MCF 10A (cell line): ENCODE measurements around the gene RIMS3. TPM values are rescaled to one million over a fixed set of nuclear protein-coding genes. Genes with fewer than 3 reads are reported as not detected.

Experiments used
- BruUV-seq: library from RNA; stranded (reverse); fragments of 400-500 nt; replicated peaks from 2 replicates; lab custom pipeline; 2021; lab: Mats Ljungman, UMichigan
- CTCF ChIA-PET: fragments of 300-600 bp; sonication (Branson Sonifier 250); formaldehyde crosslinking; extraction: SDS; loops from one replicate; lab custom pipeline; 2021; ENCODE audit warnings: antibody characterized with exemption, inconsistent platforms; lab: Yijun Ruan, JAX
- POLR2A ChIA-PET: fragments of 300-600, 350-650 bp; sonication (Branson Sonifier 250); formaldehyde crosslinking; extraction: SDS; loops from one replicate; lab custom pipeline; 2020; ENCODE audit warnings: antibody characterized with exemption, inconsistent platforms; lab: Yijun Ruan, JAX
- DNase-seq: peaks from one replicate; pipeline ENCODE4 v3.0.0-alpha.2; 2018; ENCODE audit not compliant: unreplicated experiment
- H3K27ac Mint-ChIP-seq: one replicate; pipeline ENCODE4 v1.8.0; 2022; ENCODE audit warnings: mild to moderate bottlenecking, low read depth, mixed read lengths; ENCODE audit not compliant: unreplicated experiment
- H3K27me3 Mint-ChIP-seq: one replicate; pipeline ENCODE4 v1.8.0; 2022; ENCODE audit warnings: mixed read lengths; ENCODE audit not compliant: insufficient read depth, unreplicated experiment
- H3K36me3 Mint-ChIP-seq: one replicate; pipeline ENCODE4 v1.8.0; 2022; ENCODE audit warnings: mild to moderate bottlenecking, moderate library complexity, mixed read lengths; ENCODE audit not compliant: insufficient read depth, unreplicated experiment
- H3K4me1 Mint-ChIP-seq: one replicate; pipeline ENCODE4 v1.8.0; 2022; ENCODE audit warnings: mixed read lengths; ENCODE audit not compliant: insufficient read depth, unreplicated experiment
- H3K4me3 Mint-ChIP-seq: one replicate; pipeline ENCODE4 v1.8.0; 2022; ENCODE audit warnings: mild to moderate bottlenecking, moderate library complexity, mixed read lengths; ENCODE audit not compliant: unreplicated experiment
- H3K9me3 Mint-ChIP-seq: one replicate; pipeline ENCODE4 v1.8.0; 2022; ENCODE audit warnings: mixed read lengths; ENCODE audit not compliant: unreplicated experiment
- intact Hi-C: fragments of 100-400 bp; cut with micrococcal nuclease; formaldehyde crosslinking; loops from 2 replicates; pipeline ENCODE4 v1.14.1; 2022
- total RNA-seq: library from RNA; stranded (reverse); gene quantifications from 2 replicates; pipeline ENCODE4 v1.2.3, GENCODE V29; 2022
- TF ChIP-seq, protein P1 (sequence below): fragments of 200-600 bp; IDR thresholded peaks from one replicate; pipeline ENCODE4 v1.8.0; 2022; ENCODE audit warnings: antibody characterized with exemption, mild to moderate bottlenecking; ENCODE audit not compliant: unreplicated experiment

Gene RIMS3
- total RNA-seq, 1 experiment from 2014 or later, result 0.58 TPM

- peaks cover 21% of the 10 kb centered on the region for H3K36me3 Mint-ChIP-seq
Observed at GRCh38 chr1:40711465-40712404, 46.3 kb upstream of the RIMS3 start.

DNA sequence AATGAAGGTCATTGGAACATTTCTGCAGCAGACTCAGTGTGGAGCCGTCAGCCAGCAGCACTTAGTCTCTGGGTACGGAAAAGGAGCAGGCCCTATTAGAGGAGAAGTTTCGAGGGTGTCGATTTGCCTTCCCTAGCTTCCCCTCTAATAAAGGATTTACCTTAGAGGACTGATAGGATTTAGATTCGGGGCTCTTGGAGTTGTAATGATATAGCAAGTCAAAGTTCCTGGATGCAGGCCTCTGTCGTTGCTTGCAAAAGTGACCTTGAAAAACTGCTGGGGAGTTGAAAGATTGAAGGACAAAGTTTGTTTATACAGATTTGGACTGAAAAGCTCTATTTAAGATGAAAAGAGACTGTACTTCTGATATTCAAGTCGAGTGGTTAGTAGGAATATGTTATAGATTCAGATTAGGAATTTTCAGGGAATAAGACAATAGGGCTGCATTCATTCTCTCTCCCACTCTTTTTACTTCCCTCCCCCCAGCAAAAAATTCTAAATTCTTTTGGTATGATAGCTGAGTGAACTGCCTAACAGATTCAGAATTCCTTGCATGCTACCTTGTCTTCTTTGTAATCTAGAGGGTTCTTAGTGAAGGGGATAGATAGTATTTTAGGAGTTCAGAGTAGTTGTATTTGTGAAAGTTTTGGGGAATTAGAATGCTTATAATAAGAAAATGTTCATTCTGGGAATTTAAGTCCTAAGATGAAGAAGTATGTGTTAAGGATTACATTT, 45.3 kb upstream of the RIMS3 start:
- intact Hi-C loops, result loop anchor here (2.0 kb wide), 1 partner anchor 18 kb away; no protein-coding TSS in a partner anchor
- CTCF ChIA-PET, result interaction anchor here (0.9 to 1.2 kb wide), 3 partner anchors 9 to 43 kb away, joined by 3 read pairs; no protein-coding TSS in a partner anchor
- no peaks in the 10 kb centered on the region for H3K9me3 Mint-ChIP-seq

More at GRCh38 chr1:40711465-40712404, 46.3 kb upstream of the RIMS3 start:
- H3K4me1 Mint-ChIP-seq, result peaks cover 34% of the 10 kb centered on the region
- H3K4me3 Mint-ChIP-seq, result peak overlapping the region; percentile 97
- ChIA-PET POLR2A (interaction anchor here (0.6 to 19.5 kb wide), 15 partner anchors 10 to 1425 kb away, joined by 3 to 633 read pairs (median 3); partner anchors contain the start of genes NFYC and ZNF684), CTCF (interaction anchor here (1.2 kb wide), 1 partner anchor 42 kb away, joined by 3 read pairs; no protein-coding TSS in a partner anchor)
- intact Hi-C loops, result loop anchor here (2.0 kb wide), 1 partner anchor 19 kb away; no protein-coding TSS in a partner anchor
- TF ChIP-seq, protein P1, sequence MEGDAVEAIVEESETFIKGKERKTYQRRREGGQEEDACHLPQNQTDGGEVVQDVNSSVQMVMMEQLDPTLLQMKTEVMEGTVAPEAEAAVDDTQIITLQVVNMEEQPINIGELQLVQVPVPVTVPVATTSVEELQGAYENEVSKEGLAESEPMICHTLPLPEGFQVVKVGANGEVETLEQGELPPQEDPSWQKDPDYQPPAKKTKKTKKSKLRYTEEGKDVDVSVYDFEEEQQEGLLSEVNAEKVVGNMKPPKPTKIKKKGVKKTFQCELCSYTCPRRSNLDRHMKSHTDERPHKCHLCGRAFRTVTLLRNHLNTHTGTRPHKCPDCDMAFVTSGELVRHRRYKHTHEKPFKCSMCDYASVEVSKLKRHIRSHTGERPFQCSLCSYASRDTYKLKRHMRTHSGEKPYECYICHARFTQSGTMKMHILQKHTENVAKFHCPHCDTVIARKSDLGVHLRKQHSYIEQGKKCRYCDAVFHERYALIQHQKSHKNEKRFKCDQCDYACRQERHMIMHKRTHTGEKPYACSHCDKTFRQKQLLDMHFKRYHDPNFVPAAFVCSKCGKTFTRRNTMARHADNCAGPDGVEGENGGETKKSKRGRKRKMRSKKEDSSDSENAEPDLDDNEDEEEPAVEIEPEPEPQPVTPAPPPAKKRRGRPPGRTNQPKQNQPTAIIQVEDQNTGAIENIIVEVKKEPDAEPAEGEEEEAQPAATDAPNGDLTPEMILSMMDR, result no peak
- BruUV-seq, result TSS peak; percentile 31
- H3K27ac Mint-ChIP-seq, result peak overlapping the region; percentile 94
- no peaks in the 10 kb centered on the region for H3K9me3 Mint-ChIP-seq
- no peaks in the 10 kb centered on the region for H3K27me3 Mint-ChIP-seq
- peak; percentile 93 for DNase-seq

DNA sequence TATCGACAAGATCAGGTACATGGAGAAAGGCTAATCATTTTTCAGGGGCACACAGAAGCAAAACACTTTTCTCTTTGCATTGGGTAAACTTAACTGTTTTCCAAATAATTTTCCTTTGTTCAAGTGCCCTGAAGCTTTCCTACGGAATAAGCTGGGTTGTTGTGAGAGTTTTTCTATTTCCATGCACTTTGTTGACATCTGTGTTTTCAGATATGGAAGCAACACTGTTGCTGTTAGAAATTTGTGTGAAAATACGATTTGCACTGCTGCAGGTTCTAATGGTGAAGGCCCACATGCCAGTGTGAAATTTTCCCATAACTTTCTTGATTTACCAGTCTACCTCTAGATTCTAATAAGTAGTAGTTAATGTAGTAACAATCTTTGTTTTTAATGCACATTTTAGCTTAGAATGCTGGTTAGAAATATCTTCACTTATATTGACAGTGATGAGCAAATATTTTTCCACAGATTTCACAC, 44.4 kb upstream of the RIMS3 start:
- H3K27ac Mint-ChIP-seq, result peak overlapping the region; percentile 90
- intact Hi-C loops, result loop anchor here (2.0 kb wide), 1 partner anchor 17 kb away; no protein-coding TSS in a partner anchor
- ChIA-PET POLR2A (interaction anchor here (0.6 to 19.5 kb wide), 17 partner anchors 12 to 791 kb away, joined by 3 to 633 read pairs (median 4); partner anchors contain the start of genes NFYC, ZFP69B and ZNF684), CTCF (interaction anchor here (0.9 to 1.2 kb wide), 2 partner anchors 8 to 26 kb away, joined by 3 read pairs; no protein-coding TSS in a partner anchor)
- H3K36me3 Mint-ChIP-seq, result peaks cover 21% of the 10 kb centered on the region
- H3K27me3 Mint-ChIP-seq, result no peaks in the 10 kb centered on the region
- peak overlapping the region; percentile 97 for H3K4me3 Mint-ChIP-seq
- no peak for DNase-seq
- H3K4me1 Mint-ChIP-seq, result peaks cover 26% of the 10 kb centered on the region
- H3K9me3 Mint-ChIP-seq, result no peaks in the 10 kb centered on the region
- TF ChIP-seq, protein P1, result no peak
- BruUV-seq, result no TSS peak

More for the DNA sequence above, 45.3 kb upstream of the RIMS3 start:
- DNase-seq, result no peak
- TSS peak; percentile 84 for BruUV-seq
- Mint-ChIP-seq H3K27ac (peak overlapping the region; percentile 94), H3K4me3 (peak overlapping the region; percentile 97), H3K4me1 (peaks cover 26% of the 10 kb centered on the region), H3K27me3 (no peaks in the 10 kb centered on the region), H3K36me3 (peaks cover 21% of the 10 kb centered on the region)
- TF ChIP-seq, protein P1, result no peak
- POLR2A ChIA-PET, result interaction anchor here (0.6 to 19.5 kb wide), 19 partner anchors 11 to 443 kb away, joined by 3 to 633 read pairs (median 4); partner anchors contain the start of genes NFYC, ZFP69B and ZNF684
